Measurements from ENCODE around the gene MACROH2A2. TPM values are rescaled to one million over a fixed set of nuclear protein-coding genes. Genes with fewer than 3 reads are reported as not detected.
"Not testable (repeated sequence)": the region's sequence is repeated elsewhere in the genome, so short reads cannot be mapped to it uniquely, and the experiment has no call there.

Gene MACROH2A2
- total RNA-seq, 1 experiment from 2014 or later = 42.5 TPM

DNA sequence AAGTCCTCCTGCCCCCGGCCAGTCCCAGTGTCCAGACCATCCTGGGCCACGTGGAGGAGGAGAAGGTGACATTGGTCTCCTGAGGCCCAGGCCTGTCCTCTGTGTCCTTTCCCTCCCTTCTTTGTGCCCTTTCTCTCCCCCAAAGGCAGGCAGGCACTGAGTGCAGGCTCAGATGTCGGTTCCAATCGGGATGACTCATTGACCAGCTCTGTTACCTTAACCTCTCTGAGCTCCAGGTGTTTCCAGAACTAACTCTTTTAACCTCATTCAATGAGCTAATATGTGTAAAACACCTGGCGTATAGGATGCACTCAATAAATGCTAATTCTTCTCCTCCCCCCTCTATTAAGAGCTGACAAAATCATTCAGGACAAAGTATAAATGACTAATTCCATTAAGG lies 25.7 kb downstream of the MACROH2A2 start:
- H3K4me3 ChIP-seq = no peak overlapping the region
- H3K27ac ChIP-seq = no peak overlapping the region
- H3K27me3 ChIP-seq (replicated peaks) = no peaks in the 10 kb centered on the region
- peaks cover 5% of the 10 kb centered on the region; the same call in 1 of the 2 replicates for H3K36me3 ChIP-seq
- DNase-seq (ENCODE audit: low read depth in 1 of 2, low spot score in 2 of 2) = no peak
- no peaks in the 10 kb centered on the region for H3K9me3 ChIP-seq (replicated peaks)
- peaks cover 5% of the 10 kb centered on the region; the same call in 1 of the 2 replicates for H3K4me1 ChIP-seq (replicated peaks)

DNA sequence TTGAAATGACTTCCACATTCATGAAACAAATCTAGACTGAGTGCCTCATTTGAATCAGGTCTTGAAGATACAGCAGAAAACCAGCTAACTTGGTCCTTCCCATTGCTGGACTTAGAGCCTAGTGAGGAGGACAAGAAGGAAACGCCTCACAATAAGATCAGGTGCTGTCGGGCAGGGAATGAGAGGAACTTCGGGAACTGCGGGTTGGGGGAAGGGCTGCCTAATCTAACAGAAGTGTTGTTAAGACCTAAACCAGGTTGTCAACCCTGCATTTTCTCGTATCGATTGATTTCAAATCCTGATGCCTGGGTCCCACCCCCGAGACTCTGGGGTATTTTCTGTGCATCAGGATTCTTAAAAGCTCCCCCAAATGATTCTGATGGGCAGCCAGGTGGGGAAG lies 26.3 kb downstream of the MACROH2A2 start:
- H3K4me1 ChIP-seq (replicated peaks) = peaks cover 4% of the 10 kb centered on the region; the same call in 1 of the 2 replicates

DNA sequence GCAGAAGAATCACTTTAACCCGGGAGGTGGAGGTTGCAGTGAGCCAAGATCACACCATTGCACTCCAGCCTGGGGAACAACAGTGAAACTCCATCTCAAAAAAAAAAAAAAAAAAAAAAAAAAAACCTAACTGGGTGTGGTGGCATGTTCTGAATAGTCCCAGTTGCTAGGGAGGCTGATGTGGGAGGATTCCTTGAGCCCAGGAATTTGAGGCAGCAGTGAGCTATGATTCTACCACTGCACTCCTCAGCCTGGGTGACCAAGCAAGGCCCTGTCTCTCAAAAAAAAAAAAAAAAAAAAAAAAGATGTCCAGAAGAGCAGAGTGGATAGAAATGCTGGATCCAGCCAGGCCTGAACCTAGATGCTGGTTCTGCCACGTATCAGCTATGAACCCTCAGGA lies 28.1 kb downstream of the MACROH2A2 start:
- H3K27ac ChIP-seq; H3K27me3 ChIP-seq (replicated peaks); DNase-seq (ENCODE audit: low read depth in 1 of 2, low spot score in 2 of 2); H3K36me3 ChIP-seq; H3K4me3 ChIP-seq; H3K4me1 ChIP-seq (replicated peaks); H3K9me3 ChIP-seq (replicated peaks): not testable (repeated sequence)

More for the DNA sequence above, 26.3 kb downstream of the MACROH2A2 start:
- H3K27ac ChIP-seq = no peak overlapping the region
- no peaks in the 10 kb centered on the region for H3K9me3 ChIP-seq (replicated peaks)
- no peak overlapping the region for H3K4me3 ChIP-seq
- no peak for DNase-seq (ENCODE audit: low read depth in 1 of 2, low spot score in 2 of 2)
- no peaks in the 10 kb centered on the region for H3K27me3 ChIP-seq (replicated peaks)
- peaks cover 4% of the 10 kb centered on the region; the same call in 1 of the 2 replicates for H3K36me3 ChIP-seq

DNA sequence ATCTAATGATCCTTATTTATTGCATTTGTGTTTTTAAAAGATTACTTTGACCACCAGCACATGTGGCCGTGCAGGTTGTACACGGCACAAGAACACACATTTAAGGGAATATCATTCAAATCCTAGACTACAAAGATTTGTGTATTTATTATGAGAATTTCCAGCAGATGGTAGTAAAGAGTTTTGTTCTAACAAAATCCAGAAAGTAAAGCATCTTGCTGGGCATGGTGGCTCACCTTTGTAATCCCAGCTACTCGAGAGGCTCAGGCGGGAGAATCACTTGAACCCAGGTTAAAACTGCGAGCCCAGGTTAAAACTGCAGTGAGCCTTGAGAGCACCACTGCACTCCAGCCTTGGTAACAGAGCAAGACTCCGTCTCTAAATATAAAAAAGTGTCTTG lies 31.5 kb downstream of the MACROH2A2 start:
- H3K4me1 ChIP-seq (replicated peaks) = no peaks in the 10 kb centered on the region
- no peaks in the 10 kb centered on the region for H3K9me3 ChIP-seq (replicated peaks)
- no peak for DNase-seq (ENCODE audit: low read depth in 1 of 2, low spot score in 2 of 2)
- H3K36me3 ChIP-seq = no peaks in the 10 kb centered on the region
- no peak overlapping the region for H3K4me3 ChIP-seq
- no peaks in the 10 kb centered on the region for H3K27me3 ChIP-seq (replicated peaks)
- no peak overlapping the region for H3K27ac ChIP-seq

DNA sequence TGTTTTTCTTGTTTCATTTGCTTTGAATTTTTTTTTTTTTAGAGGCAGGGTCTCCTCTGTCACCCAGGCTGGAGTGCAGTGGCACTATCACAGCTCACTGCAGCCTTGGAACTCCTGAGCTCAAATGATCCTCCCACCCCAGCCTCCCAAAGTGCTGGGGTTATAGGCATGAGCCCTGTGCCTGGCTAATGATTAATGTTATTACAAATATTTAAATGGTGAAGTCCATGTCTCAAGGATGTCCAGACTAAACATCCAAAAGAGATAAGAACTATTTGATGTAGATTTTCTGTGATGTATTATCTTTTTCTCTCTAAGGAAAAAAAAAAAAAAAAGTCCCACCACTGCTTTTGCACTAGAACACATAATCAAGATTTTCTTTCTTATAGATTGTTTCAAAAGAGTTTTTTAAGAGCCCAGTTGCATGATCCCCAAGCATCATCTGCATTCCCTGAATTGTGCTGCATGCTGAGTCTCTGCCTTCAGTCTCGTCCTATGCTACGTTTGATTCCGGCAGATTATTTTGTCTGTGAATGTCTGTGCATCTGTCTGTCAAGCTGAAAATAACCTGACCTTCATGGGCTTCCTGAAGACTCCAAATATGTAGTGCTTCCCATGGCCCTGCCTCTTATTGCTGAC lies 33.4 kb downstream of the MACROH2A2 start:
- Histone ChIP-seq H3K4me1 (replicated peaks) (no peaks in the 10 kb centered on the region), H3K27me3 (replicated peaks) (no peaks in the 10 kb centered on the region), H3K36me3 (peaks cover 4% of the 10 kb centered on the region; the same call in 1 of the 2 replicates), H3K27ac (no peak overlapping the region), H3K4me3 (no peak overlapping the region), H3K9me3 (replicated peaks) (no peaks in the 10 kb centered on the region)
- no peak for DNase-seq (ENCODE audit: low read depth in 1 of 2, low spot score in 2 of 2)

DNA sequence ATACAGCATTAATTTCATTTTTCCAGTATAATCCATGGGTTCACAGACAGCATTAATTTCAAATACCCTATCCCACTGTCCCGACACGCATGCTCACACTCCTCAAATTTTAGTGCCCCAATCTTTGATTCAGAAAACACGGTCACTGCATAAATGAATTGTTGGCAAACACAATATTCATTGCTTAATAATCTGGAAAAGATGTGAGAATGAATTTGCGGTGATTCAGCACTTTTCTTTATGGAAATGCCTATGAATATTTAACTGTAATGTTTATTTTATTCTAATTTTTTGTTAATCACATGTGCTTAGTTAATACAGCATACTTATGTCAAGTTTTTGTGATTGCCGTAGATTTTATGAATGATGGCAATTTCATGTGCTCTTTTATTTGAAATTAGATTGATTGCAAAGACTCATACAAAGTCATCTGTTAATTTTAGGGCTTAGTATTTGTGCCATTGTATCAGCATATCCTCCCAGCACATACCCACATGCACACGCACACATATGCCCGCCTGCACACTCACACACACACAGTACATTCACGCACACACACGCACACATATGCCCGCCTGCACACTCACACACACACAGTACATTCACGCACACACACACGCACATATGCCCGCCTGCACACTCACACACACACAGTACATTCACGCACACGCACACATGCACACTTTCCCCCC lies 35.1 kb downstream of the MACROH2A2 start:
- H3K36me3 ChIP-seq = peaks cover 8% of the 10 kb centered on the region
- no peak overlapping the region for H3K27ac ChIP-seq
- no peak overlapping the region for H3K4me3 ChIP-seq
- no peak for DNase-seq (ENCODE audit: low read depth in 1 of 2, low spot score in 2 of 2)
- no peaks in the 10 kb centered on the region for H3K9me3 ChIP-seq (replicated peaks)
- H3K4me1 ChIP-seq (replicated peaks) = no peaks in the 10 kb centered on the region
- no peaks in the 10 kb centered on the region for H3K27me3 ChIP-seq (replicated peaks)

DNA sequence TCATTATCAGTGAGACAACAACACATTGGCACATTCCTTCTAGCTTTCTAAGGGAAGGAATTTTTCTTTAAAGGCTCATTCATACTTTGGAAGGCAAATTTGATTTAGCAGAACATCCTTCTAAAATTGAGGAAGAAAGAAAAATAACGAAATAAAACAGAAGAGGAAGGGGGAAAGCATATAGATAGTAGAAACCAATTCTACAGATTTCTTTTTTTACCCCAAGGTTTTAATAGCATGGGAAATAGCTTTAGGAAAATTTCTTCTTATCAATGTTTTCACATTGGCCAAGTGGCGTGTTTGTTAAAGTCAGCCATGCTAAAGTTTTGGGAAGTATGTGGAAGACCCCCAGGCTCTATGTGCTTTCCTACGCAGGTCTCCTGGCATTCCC lies 35.7 kb downstream of the MACROH2A2 start:
- Histone ChIP-seq H3K4me3 (no peak overlapping the region), H3K9me3 (replicated peaks) (no peaks in the 10 kb centered on the region), H3K27ac (no peak overlapping the region), H3K36me3 (peaks cover 8% of the 10 kb centered on the region), H3K4me1 (replicated peaks) (no peaks in the 10 kb centered on the region), H3K27me3 (replicated peaks) (no peaks in the 10 kb centered on the region)
- no peak for DNase-seq (ENCODE audit: low read depth in 1 of 2, low spot score in 2 of 2)

DNA sequence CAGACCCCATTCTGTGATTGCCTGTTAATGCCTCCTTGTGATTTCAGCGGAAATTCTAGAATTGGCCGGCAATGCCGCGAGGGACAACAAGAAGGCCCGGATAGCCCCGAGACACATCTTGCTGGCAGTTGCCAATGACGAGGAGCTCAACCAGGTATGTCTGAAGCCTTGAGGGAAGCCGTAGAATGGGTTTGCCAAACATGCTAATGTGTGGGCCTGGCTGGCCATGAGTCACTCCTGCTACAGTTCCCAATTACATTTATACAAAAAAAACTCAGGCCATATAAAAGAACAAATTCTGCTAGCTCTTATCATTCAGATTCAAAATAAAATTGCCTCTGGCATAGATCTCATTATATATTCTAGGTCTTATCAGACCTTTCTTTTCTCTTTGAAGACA lies 37.4 kb downstream of the MACROH2A2 start:
- Histone ChIP-seq H3K4me1 (replicated peaks) (no peaks in the 10 kb centered on the region), H3K36me3 (peaks cover 18% of the 10 kb centered on the region), H3K27ac (no peak overlapping the region), H3K9me3 (replicated peaks) (no peaks in the 10 kb centered on the region), H3K4me3 (no peak overlapping the region), H3K27me3 (replicated peaks) (no peaks in the 10 kb centered on the region)
- no peak for DNase-seq (ENCODE audit: low read depth in 1 of 2, low spot score in 2 of 2)

DNA sequence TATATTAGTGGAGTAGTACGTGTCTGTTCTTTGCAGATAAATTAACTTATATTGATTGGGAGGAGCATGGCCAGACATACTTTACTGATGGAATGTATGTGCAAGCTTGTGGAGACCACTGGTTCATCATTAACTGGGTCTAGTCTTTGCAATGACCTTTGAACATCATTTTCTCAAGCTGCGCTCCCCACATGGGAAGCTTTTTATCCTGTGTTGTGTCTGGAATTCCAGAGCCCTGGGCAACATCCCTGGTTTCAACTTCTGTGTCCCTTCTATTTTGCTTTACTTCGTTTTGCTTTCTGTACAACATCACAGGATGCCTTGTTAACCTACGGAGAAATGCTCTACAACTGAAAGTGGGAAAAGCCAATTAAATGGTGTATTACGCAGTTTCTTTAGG lies 38.3 kb downstream of the MACROH2A2 start:
- no peak overlapping the region for H3K4me3 ChIP-seq
- DNase-seq (ENCODE audit: low read depth in 1 of 2, low spot score in 2 of 2) = no peak

DNA sequence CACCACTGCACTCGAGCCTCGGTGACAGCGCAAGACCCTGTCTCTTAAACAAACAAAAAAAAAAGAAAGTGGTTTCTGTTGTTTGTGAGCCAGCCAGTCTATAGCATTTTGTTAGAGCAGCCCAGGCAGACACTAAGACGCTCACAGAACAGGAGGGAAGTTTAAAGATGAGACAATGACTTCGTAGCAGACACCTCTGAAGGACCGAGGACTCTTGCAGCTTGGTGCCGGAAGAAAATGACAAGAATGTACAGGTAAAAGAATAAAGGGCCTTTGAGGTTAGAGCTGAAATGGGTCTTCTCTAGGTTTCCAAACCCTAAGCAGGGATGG lies 39.7 kb downstream of the MACROH2A2 start:
- no peak for DNase-seq (ENCODE audit: low read depth in 1 of 2, low spot score in 2 of 2)
- Histone ChIP-seq H3K4me1 (replicated peaks) (no peaks in the 10 kb centered on the region), H3K36me3 (peaks cover 18% of the 10 kb centered on the region), H3K4me3 (no peak overlapping the region), H3K27ac (no peak overlapping the region), H3K27me3 (replicated peaks) (no peaks in the 10 kb centered on the region), H3K9me3 (replicated peaks) (no peaks in the 10 kb centered on the region)

More for the DNA sequence above, 38.3 kb downstream of the MACROH2A2 start:
- no peak overlapping the region for H3K27ac ChIP-seq
- no peaks in the 10 kb centered on the region for H3K4me1 ChIP-seq (replicated peaks)
- no peaks in the 10 kb centered on the region for H3K9me3 ChIP-seq (replicated peaks)
- H3K36me3 ChIP-seq = peaks cover 18% of the 10 kb centered on the region
- H3K27me3 ChIP-seq (replicated peaks) = no peaks in the 10 kb centered on the region

DNA sequence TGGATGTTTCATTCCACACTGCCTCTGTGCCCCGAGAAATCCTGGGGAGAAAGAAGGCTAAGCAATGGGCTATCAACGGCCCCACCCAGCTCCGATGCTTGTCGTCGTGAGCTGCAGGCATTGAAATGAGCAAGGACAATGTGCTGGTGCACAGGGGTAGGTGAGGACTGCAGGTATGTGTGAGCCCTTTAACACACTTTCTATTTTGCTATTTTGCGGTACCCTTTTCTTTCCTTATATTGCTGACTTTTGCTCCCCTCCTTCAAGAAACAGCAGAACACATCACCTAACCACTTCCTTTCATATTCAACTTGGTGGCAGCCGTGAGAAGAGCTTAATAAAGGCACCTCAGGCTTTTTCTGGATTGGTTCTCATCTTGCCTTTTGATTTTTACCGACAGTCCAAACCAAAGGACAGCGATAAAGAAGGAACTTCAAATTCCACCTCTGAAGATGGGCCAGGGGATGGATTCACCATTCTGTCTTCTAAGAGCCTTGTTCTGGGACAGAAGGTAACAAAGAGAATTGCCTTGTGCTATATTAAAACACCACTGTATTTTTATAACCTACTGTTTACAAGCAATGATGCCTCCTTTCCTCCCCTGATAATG lies 40.8 kb downstream of the MACROH2A2 start:
- peaks cover 18% of the 10 kb centered on the region for H3K36me3 ChIP-seq
- no peaks in the 10 kb centered on the region for H3K9me3 ChIP-seq (replicated peaks)
- no peaks in the 10 kb centered on the region for H3K4me1 ChIP-seq (replicated peaks)
- no peaks in the 10 kb centered on the region for H3K27me3 ChIP-seq (replicated peaks)
- H3K4me3 ChIP-seq = no peak overlapping the region
- H3K27ac ChIP-seq = no peak overlapping the region
- no peak for DNase-seq (ENCODE audit: low read depth in 1 of 2, low spot score in 2 of 2)

DNA sequence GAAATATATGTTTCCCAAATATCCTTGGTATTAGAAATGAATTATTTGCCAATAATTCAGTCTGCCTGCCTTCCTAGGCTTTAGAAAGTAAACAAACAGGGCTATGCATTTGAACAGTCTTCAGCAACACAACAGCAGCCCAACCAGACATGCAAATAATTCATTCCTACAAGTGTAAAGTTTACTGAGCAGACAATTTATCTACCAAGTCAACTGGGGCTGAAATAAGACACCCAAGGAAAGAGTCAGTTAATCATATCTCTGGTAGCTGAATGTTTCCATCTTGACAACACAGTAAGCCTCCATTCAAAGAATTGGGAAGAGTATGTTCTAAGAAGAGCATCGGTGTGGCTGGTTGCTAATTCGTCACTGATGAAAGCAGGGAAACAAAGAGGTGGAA lies 41.6 kb downstream of the MACROH2A2 start:
- Histone ChIP-seq H3K27ac (no peak overlapping the region), H3K9me3 (replicated peaks) (no peaks in the 10 kb centered on the region), H3K27me3 (replicated peaks) (no peaks in the 10 kb centered on the region), H3K4me3 (no peak overlapping the region), H3K4me1 (replicated peaks) (no peaks in the 10 kb centered on the region), H3K36me3 (peaks cover 22% of the 10 kb centered on the region)
- DNase-seq (ENCODE audit: low read depth in 1 of 2, low spot score in 2 of 2) = no peak

DNA sequence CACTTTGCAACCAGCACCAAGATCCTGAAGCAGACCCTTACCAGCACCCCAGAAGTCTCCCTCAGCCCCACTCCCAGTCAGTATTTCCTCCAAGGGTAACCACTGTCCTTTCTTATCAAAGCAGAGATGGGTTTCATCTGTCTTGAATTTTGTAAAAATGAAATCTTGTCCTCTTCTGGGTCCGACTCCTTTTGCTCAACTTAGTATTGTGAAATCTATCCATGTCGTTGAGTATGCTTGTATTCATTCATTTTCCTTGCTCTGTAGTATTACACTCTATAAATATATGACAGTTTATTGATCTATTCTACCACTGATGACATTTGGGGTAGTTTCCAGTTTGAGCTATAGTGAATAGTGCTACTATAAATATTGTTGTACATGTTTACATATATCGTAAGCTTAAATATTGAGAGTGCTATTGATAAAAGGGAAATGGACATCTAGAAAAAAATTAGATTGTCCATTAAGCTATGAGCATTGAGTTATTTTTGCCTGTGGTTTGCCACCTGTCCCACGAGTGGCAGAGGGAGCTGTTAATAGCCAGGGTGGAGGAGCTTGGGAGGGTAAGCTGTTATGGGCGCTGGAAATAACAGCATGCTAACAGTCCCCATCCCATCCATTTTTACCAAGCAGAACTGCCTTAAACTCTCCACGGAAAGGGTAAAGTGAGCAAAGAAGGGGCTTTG lies 43.5 kb downstream of the MACROH2A2 start:
- H3K36me3 ChIP-seq = peaks cover 25% of the 10 kb centered on the region
- no peak overlapping the region for H3K4me3 ChIP-seq
- DNase-seq (ENCODE audit: low read depth in 1 of 2, low spot score in 2 of 2) = no peak
- no peaks in the 10 kb centered on the region for H3K4me1 ChIP-seq (replicated peaks)
- no peaks in the 10 kb centered on the region for H3K9me3 ChIP-seq (replicated peaks)
- no peaks in the 10 kb centered on the region for H3K27me3 ChIP-seq (replicated peaks)
- no peak overlapping the region for H3K27ac ChIP-seq

Data from SJSA1 (cell line).